Measurements from ENCODE around the gene SREBF1.

Gene SREBF1

DNA sequence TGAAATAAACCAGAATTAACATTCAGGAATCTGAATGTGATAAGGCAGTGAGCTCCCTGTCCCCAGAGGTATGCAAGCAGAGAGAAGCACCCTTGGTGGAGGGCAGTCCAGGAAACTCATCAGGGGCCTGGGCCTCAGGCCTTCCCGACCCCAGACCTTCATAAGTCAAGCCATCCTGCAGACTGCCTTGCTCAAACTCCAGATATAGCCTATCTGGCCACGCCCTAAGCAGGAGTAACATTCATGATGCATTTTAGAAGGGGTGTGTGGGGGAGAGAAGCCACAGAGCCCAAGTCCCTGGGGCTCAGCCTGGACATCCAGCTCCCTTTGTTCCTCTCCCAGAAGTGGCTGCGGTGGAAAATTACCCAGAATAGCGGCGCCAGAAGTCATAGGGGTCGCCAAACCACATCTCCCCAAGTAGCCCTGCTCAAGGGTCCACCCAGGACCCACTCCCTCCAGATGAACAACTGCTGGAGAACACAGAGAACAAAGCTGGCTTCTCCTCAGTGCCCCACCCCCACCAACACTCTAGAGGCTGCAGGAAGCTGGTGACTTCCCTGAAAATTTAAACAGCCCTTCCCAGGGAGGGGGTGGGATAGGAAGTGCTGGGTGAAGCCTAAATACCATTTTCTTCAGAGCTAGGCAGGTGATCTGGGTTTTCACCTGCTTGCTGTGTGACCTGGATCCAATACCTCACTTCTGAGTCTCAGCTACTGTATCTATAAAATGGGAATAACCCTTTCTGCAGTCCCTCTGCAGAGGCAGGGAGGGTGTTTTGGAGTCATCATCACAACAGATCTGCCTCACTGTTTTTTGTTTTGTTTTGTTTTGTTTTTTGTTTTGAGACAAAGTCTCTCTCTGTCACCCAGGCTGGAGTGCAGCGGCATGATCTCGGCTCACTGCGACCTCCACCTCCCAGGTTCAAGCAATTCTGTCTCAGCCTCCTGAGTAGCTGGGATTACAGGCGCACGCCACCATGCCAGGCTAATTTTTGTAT, 1.5 kb upstream of the SREBF1 start:
- Histone ChIP-seq H3K4me1 (ENCODE audit: control insufficient read depth, insufficient read depth, low read length) (peaks cover 69% of the 10 kb centered on the region), H3K36me3 (ENCODE audit: control insufficient read depth, insufficient read depth, low read length, severe bottlenecking) (no peaks in the 10 kb centered on the region), H3K27me3 (replicated peaks; ENCODE audit: control insufficient read depth, insufficient read depth, low read length) (no peaks in the 10 kb centered on the region), H3K9ac (ENCODE audit: low read length) (peak overlapping the region; percentile 94), H3K4me3 (ENCODE audit: low read length) (peak overlapping the region; percentile 90), H3K9me3 (ENCODE audit: control insufficient read depth, low read length) (no peaks in the 10 kb centered on the region)
- no peak for DNase-seq (ENCODE audit: low read depth)

DNA sequence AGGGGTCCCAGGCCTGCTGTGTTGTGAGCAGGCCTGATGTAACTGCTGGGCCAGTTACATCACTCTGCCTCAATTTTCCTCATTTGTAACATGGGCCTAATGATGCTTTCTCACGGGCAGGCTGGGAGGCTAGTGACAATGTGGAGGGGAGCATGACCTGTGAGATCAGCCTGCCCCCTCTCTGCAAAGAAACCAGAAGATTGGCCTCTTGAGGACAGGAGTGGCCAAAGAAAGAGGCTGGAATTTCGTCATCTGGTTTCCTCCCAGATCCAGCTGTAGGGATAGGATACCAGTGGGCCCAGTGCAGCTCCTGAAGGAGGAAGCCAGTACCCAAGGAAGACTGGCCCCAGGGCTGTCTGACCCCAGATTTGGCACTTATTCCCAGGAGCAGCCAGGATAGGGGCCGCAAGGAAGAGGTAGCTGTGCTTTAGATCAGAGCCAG, 615 bp upstream of the SREBF1 start:
- peak overlapping the region; percentile 94 for H3K9ac ChIP-seq (ENCODE audit: low read length)
- no peaks in the 10 kb centered on the region for H3K27me3 ChIP-seq (replicated peaks; ENCODE audit: control insufficient read depth, insufficient read depth, low read length)
- no peaks in the 10 kb centered on the region for H3K9me3 ChIP-seq (ENCODE audit: control insufficient read depth, low read length)
- DNase-seq (ENCODE audit: low read depth) = peak; percentile 69
- H3K4me1 ChIP-seq (ENCODE audit: control insufficient read depth, insufficient read depth, low read length) = peaks cover 65% of the 10 kb centered on the region
- peak overlapping the region; percentile 90 for H3K4me3 ChIP-seq (ENCODE audit: low read length)
- H3K36me3 ChIP-seq (ENCODE audit: control insufficient read depth, insufficient read depth, low read length, severe bottlenecking) = no peaks in the 10 kb centered on the region

DNA sequence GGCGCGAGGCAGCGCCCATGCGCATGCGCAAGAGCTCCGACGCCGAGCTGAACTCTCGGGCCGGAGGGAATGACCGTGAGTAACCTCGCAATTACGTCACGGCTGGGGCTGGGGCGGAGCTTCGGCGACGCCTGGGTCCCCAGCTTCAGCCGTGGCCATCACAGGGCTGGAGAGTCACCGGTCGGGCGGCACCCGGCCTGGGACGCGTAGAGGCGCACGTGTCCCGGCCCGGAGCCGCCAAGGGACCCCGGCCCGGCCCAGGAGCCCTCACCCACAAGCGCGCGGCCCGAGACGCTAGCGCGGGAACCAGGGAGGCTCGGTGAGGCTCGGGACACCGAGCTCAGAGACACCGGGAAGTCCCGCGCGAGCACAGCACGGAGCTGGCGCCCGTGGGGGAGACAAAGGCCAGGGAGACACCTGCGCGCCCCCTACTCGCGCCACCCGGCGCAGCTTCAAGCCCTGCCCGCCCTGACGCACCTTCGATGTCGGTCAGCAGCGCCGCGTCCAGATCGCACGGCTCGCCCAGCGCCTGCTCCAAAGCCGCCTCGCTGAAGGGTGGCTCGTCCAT, 452 bp downstream of the SREBF1 start:
- peaks cover 65% of the 10 kb centered on the region for H3K4me1 ChIP-seq (ENCODE audit: control insufficient read depth, insufficient read depth, low read length)

GRCh38 chr17:17835415-17836249, 1.2 kb downstream of the SREBF1 start:
- H3K36me3 ChIP-seq (ENCODE audit: control insufficient read depth, insufficient read depth, low read length, severe bottlenecking) = no peaks in the 10 kb centered on the region
- DNase-seq (ENCODE audit: low read depth) = no peak
- peaks cover 65% of the 10 kb centered on the region for H3K4me1 ChIP-seq (ENCODE audit: control insufficient read depth, insufficient read depth, low read length)
- no peaks in the 10 kb centered on the region for H3K9me3 ChIP-seq (ENCODE audit: control insufficient read depth, low read length)
- H3K27me3 ChIP-seq (replicated peaks; ENCODE audit: control insufficient read depth, insufficient read depth, low read length) = no peaks in the 10 kb centered on the region
- H3K9ac ChIP-seq (ENCODE audit: low read length) = peak overlapping the region; percentile 94
- H3K4me3 ChIP-seq (ENCODE audit: low read length) = peak overlapping the region; percentile 90

More for the DNA sequence above, 452 bp downstream of the SREBF1 start:
- Histone ChIP-seq H3K9me3 (ENCODE audit: control insufficient read depth, low read length) (no peaks in the 10 kb centered on the region), H3K9ac (ENCODE audit: low read length) (peak overlapping the region; percentile 94), H3K36me3 (ENCODE audit: control insufficient read depth, insufficient read depth, low read length, severe bottlenecking) (no peaks in the 10 kb centered on the region), H3K27me3 (replicated peaks; ENCODE audit: control insufficient read depth, insufficient read depth, low read length) (no peaks in the 10 kb centered on the region), H3K4me3 (ENCODE audit: low read length) (peak overlapping the region; percentile 90)
- DNase-seq (ENCODE audit: low read depth) = peak; percentile 98

DNA sequence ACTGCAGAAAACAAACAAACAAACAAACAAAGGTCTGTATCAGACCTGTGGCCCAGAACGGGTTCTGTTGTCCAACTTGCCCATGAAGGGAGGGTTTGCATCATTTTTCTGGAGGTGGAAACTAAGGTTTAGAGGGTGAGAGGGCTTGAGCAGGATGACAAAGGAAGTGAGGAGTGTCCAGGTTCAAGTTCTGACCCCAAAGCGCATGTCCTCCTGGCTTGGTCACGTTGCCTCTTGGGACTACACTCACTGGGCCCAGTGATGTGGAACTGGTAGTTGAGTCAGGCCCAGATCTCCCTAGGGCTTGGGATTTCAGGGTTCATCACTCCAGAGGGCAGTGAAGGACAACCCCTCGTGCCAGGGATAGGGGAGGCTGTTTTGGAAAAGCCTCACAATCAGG, 1.8 kb downstream of the SREBF1 start:
- Histone ChIP-seq H3K9ac (ENCODE audit: low read length) (peak overlapping the region; percentile 94), H3K9me3 (ENCODE audit: control insufficient read depth, low read length) (no peaks in the 10 kb centered on the region), H3K36me3 (ENCODE audit: control insufficient read depth, insufficient read depth, low read length, severe bottlenecking) (no peaks in the 10 kb centered on the region), H3K4me3 (ENCODE audit: low read length) (peak overlapping the region; percentile 90), H3K27me3 (replicated peaks; ENCODE audit: control insufficient read depth, insufficient read depth, low read length) (no peaks in the 10 kb centered on the region), H3K4me1 (ENCODE audit: control insufficient read depth, insufficient read depth, low read length) (peaks cover 66% of the 10 kb centered on the region)
- DNase-seq (ENCODE audit: low read depth) = no peak

GRCh38 chr17:17833658-17834357, 3.0 kb downstream of the SREBF1 start:
- Histone ChIP-seq H3K4me3 (ENCODE audit: low read length) (no peak overlapping the region), H3K9ac (ENCODE audit: low read length) (peak overlapping the region; percentile 10), H3K4me1 (ENCODE audit: control insufficient read depth, insufficient read depth, low read length) (peaks cover 55% of the 10 kb centered on the region), H3K27me3 (replicated peaks; ENCODE audit: control insufficient read depth, insufficient read depth, low read length) (no peaks in the 10 kb centered on the region), H3K36me3 (ENCODE audit: control insufficient read depth, insufficient read depth, low read length, severe bottlenecking) (no peaks in the 10 kb centered on the region), H3K9me3 (ENCODE audit: control insufficient read depth, low read length) (no peaks in the 10 kb centered on the region)
- DNase-seq (ENCODE audit: low read depth) = no peak

- Histone ChIP-seq H3K27me3 (replicated peaks; ENCODE audit: control insufficient read depth, insufficient read depth, low read length) (no peaks in the 10 kb centered on the region), H3K9ac (ENCODE audit: low read length) (no peak overlapping the region), H3K4me1 (ENCODE audit: control insufficient read depth, insufficient read depth, low read length) (peaks cover 38% of the 10 kb centered on the region), H3K36me3 (ENCODE audit: control insufficient read depth, insufficient read depth, low read length, severe bottlenecking) (peaks cover 2% of the 10 kb centered on the region), H3K9me3 (ENCODE audit: control insufficient read depth, low read length) (no peaks in the 10 kb centered on the region), H3K4me3 (ENCODE audit: low read length) (no peak overlapping the region)
- DNase-seq (ENCODE audit: low read depth) = no peak
These were observed 4.8 kb downstream of the SREBF1 start for GRCh38 chr17:17832032-17832363.

DNA sequence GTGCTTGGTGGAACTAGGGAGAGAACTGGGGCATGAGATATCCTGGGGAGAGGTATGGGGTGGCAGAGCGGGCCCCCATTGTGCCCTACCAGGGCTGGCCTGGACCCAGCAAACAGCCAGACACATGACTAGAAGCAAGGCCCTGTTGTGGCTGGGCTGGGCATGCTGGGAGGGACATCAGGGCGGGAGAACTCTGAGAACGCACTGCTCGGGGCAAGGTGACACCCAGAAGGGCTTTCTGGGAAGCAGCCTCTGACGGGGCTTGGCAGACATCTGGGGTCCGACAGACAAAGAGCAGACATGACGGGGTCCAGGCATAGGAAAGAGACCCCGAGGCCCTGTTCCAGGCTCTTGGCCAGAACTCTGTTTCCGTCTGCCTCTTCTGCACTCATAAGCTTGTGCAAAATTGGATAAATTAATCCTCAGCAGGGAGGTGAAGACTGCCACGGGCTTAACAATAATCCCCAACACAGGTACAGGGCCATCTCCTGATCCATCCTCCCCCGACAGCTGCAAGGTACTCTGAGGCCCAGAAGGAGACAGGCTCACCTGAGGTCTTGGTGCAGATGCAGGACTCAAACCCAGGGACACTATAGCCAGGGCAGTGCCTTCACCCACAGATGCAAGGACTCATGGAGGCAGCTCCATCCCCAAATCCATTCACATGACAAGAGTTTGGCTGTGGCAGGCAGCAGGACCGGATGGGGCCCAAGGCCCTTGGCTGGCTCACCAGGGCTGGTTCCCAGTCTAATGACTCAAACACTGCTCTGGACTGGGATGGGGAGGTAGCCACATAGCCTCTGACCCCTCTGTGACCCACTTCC, 5.4 kb downstream of the SREBF1 start:
- Histone ChIP-seq H3K27me3 (replicated peaks; ENCODE audit: control insufficient read depth, insufficient read depth, low read length) (no peaks in the 10 kb centered on the region), H3K4me3 (ENCODE audit: low read length) (no peak overlapping the region), H3K9me3 (ENCODE audit: control insufficient read depth, low read length) (no peaks in the 10 kb centered on the region), H3K36me3 (ENCODE audit: control insufficient read depth, insufficient read depth, low read length, severe bottlenecking) (peaks cover 6% of the 10 kb centered on the region), H3K9ac (ENCODE audit: low read length) (peak overlapping the region; percentile 1), H3K4me1 (ENCODE audit: control insufficient read depth, insufficient read depth, low read length) (peaks cover 37% of the 10 kb centered on the region)
- no peak for DNase-seq (ENCODE audit: low read depth)

- Histone ChIP-seq H3K36me3 (ENCODE audit: control insufficient read depth, insufficient read depth, low read length, severe bottlenecking) (peaks cover 6% of the 10 kb centered on the region), H3K27me3 (replicated peaks; ENCODE audit: control insufficient read depth, insufficient read depth, low read length) (no peaks in the 10 kb centered on the region), H3K4me3 (ENCODE audit: low read length) (no peak overlapping the region), H3K9ac (ENCODE audit: low read length) (peak overlapping the region; percentile 1), H3K9me3 (ENCODE audit: control insufficient read depth, low read length) (no peaks in the 10 kb centered on the region), H3K4me1 (ENCODE audit: control insufficient read depth, insufficient read depth, low read length) (peaks cover 38% of the 10 kb centered on the region)
- DNase-seq (ENCODE audit: low read depth) = no peak
These were observed 6.0 kb downstream of the SREBF1 start for GRCh38 chr17:17830740-17831207.

DNA sequence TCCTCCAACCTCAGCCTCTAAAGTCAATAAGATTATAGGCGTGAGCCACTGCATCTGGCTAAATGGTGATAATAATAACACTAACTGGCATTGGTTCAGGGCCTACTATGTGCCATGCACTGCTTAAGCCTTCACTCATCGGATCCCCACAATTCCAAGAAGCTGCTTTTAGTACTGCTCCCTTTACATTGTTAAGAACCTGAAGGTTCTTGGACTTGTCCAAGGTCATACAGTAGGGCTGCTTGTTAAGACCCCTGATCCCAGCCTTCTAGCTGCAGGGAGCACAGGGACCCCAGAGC, 6.6 kb downstream of the SREBF1 start:
- H3K9me3 ChIP-seq (ENCODE audit: control insufficient read depth, low read length) = no peaks in the 10 kb centered on the region
- no peak for DNase-seq (ENCODE audit: low read depth)
- no peaks in the 10 kb centered on the region for H3K27me3 ChIP-seq (replicated peaks; ENCODE audit: control insufficient read depth, insufficient read depth, low read length)
- no peak overlapping the region for H3K9ac ChIP-seq (ENCODE audit: low read length)
- H3K4me3 ChIP-seq (ENCODE audit: low read length) = no peak overlapping the region
- peaks cover 36% of the 10 kb centered on the region for H3K4me1 ChIP-seq (ENCODE audit: control insufficient read depth, insufficient read depth, low read length)
- H3K36me3 ChIP-seq (ENCODE audit: control insufficient read depth, insufficient read depth, low read length, severe bottlenecking) = peaks cover 6% of the 10 kb centered on the region

Data from adipocyte (in vitro differentiated cells).